ENCODE results near the gene ASB4. TPM values are rescaled to one million over a fixed set of nuclear protein-coding genes. Genes with fewer than 3 reads are reported as not detected.

ASB4 gene
- total RNA-seq, 6 experiments from 2014 or later = not detected

GRCh38 chr7:95476072-95476847 is 9.5 kb upstream of the ASB4 start:
- H3K4me1 Mint-ChIP-seq (ENCODE audit: low read depth) = peaks cover 9% of the 10 kb centered on the region
- H3K27me3 Mint-ChIP-seq (ENCODE audit: insufficient read depth) = peaks cover 11% of the 10 kb centered on the region
- no peaks in the 10 kb centered on the region for H3K9me3 Mint-ChIP-seq
- no peak overlapping the region for H3K4me3 Mint-ChIP-seq
- no peak for TF ChIP-seq CTCF (IDR thresholded peaks at IDR 0.05)
- no peak for DNase-seq
- no peak overlapping the region for H3K27ac Mint-ChIP-seq
- no peaks in the 10 kb centered on the region for H3K36me3 Mint-ChIP-seq (ENCODE audit: low read depth)

- peak; percentile 90 for TF ChIP-seq CTCF (IDR thresholded peaks at IDR 0.05)
- Mint-ChIP-seq H3K9me3 (no peaks in the 10 kb centered on the region), H3K27ac (no peak overlapping the region), H3K4me1 (ENCODE audit: low read depth) (peaks cover 9% of the 10 kb centered on the region), H3K4me3 (no peak overlapping the region), H3K36me3 (ENCODE audit: low read depth) (no peaks in the 10 kb centered on the region), H3K27me3 (ENCODE audit: insufficient read depth) (peaks cover 13% of the 10 kb centered on the region)
- DNase-seq = peak; percentile 48
Measured at GRCh38 chr7:95476904-95477594, 8.7 kb upstream of the ASB4 start.

- peak; percentile 58 for TF ChIP-seq CTCF (IDR thresholded peaks at IDR 0.05)
- H3K4me1 Mint-ChIP-seq (ENCODE audit: low read depth) = no peaks in the 10 kb centered on the region
- H3K36me3 Mint-ChIP-seq (ENCODE audit: low read depth) = no peaks in the 10 kb centered on the region
- H3K4me3 Mint-ChIP-seq = peak overlapping the region; percentile 54; the same call in 1 of the 2 replicates
- H3K27ac Mint-ChIP-seq = no peak overlapping the region
- H3K27me3 Mint-ChIP-seq (ENCODE audit: insufficient read depth) = peaks cover 13% of the 10 kb centered on the region
- peak; percentile 7 for DNase-seq
- H3K9me3 Mint-ChIP-seq = no peaks in the 10 kb centered on the region
Measured at GRCh38 chr7:95478272-95479037, 7.3 kb upstream of the ASB4 start.

GRCh38 chr7:95479992-95480624 is 5.6 kb upstream of the ASB4 start:
- no peak for DNase-seq
- Mint-ChIP-seq H3K4me3 (no peak overlapping the region), H3K9me3 (no peaks in the 10 kb centered on the region), H3K27ac (no peak overlapping the region), H3K27me3 (ENCODE audit: insufficient read depth) (peaks cover 6% of the 10 kb centered on the region; the same call in 1 of the 2 replicates), H3K4me1 (ENCODE audit: low read depth) (no peaks in the 10 kb centered on the region), H3K36me3 (ENCODE audit: low read depth) (no peaks in the 10 kb centered on the region)
- no peak for TF ChIP-seq CTCF (IDR thresholded peaks at IDR 0.05)

All from HFFc6 (cell line).